ENCODE measurements around the gene ACTG2.

ACTG2 gene

DNA sequence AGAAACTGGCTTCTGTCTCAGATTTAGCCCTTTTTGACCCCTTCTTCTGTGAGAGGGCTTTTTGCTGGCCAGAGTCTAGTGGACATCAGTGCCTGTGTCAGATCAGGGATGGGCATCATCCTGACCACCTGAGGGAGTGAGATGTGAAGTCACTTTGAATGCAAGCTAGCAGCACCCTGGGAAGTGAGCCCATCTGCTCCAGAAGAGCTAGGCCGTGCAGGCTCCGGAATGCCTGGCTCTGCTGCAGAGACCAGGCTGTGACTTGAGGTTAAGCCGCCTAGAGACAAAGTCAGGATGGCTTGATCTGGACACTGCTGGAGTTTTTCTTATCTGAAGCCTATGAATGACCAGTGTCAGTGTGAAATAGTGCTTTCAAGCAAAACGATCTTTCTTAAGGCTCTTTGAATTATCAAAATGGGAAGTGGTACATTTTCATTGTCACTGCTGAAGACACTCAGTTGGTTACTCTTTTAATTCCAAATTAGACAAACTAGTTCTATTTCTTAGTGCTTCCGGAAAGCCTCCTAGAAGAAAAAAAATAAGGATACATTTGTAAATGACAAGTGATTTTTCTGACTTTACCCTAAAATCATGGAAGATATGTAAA, 54.7 kb downstream of the ACTG2 start:
- TF ChIP-seq CTCF (conservative IDR thresholded peaks at IDR 0.05; ENCODE audit: low read depth): no peak
- H3K27ac ChIP-seq: no peak overlapping the region
- POLR2A ChIA-PET (ENCODE audit: low non-redundant PET): no interaction called here
- DNase-seq (ENCODE audit: low spot score): no peak
- CTCF ChIA-PET: no interaction called here

DNA sequence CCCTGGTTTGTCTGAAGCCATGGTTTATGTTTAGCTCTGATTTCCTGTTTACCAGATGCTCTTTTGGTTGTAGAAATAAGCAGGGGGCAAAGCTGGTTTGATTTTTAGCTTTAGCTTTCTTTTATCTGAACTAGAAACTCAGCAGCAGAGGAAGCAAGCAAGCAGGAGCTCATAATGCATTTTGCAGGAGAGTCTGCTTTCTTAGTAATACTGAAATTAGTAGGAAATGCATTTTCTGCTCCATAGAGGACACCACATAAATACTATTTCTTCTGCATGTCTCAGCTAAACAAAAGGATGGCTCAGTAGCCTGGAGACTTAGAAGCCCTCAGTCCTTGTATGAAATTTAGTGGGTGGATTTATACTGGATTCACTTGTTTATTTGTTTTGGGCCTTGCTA, 57.0 kb downstream of the ACTG2 start:
- H3K27ac ChIP-seq: no peak overlapping the region
- ChIA-PET POLR2A (ENCODE audit: low non-redundant PET) (no interaction called here), CTCF (no interaction called here)
- DNase-seq (ENCODE audit: low spot score): no peak
- TF ChIP-seq CTCF (conservative IDR thresholded peaks at IDR 0.05; ENCODE audit: low read depth): no peak

GRCh38 chr2:73952499-73953446, 60.0 kb downstream of the ACTG2 start:
- POLR2A ChIA-PET (ENCODE audit: low non-redundant PET): no interaction called here
- CTCF ChIA-PET: interaction anchor here (0.7 kb wide), 1 partner anchor 35 kb away, joined by 3 read pairs; no protein-coding TSS in a partner anchor
- no peak overlapping the region; the same call in 1 of the 2 replicates for H3K27ac ChIP-seq
- no peak for DNase-seq (ENCODE audit: low spot score)
- TF ChIP-seq CTCF (conservative IDR thresholded peaks at IDR 0.05; ENCODE audit: low read depth): no peak

- DNase-seq (ENCODE audit: low spot score): no peak
- H3K27ac ChIP-seq: no peak overlapping the region
- ChIA-PET CTCF (no interaction called here), POLR2A (ENCODE audit: low non-redundant PET) (interaction anchor here (0.5 kb wide), 1 partner anchor 36 kb away, joined by 7 read pairs; no protein-coding TSS in a partner anchor)
- no peak for TF ChIP-seq CTCF (conservative IDR thresholded peaks at IDR 0.05; ENCODE audit: low read depth)
These were observed 63.5 kb downstream of the ACTG2 start for GRCh38 chr2:73956218-73956865.

DNA sequence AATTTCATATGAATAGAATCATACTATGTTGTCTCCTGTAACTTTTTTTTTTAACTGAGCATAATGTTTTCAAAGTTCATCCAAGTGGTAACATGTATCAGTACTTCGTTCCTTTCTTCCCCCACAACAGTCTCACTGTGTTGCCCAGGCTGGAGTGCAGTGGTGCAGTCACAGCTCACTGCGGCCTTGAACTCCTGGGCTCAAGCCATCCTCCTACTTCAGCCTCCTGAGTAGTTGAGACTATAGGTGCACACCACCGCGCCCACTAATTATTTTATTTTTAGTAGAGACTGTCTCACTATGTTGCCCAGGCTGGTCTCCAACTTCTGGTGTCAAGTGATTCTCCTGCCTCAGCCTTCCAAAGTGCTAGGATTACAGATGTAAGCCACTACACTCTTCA, 68.5 kb downstream of the ACTG2 start:
- H3K27ac ChIP-seq: no peak overlapping the region
- DNase-seq (ENCODE audit: low spot score): no peak
- no peak for TF ChIP-seq CTCF (conservative IDR thresholded peaks at IDR 0.05; ENCODE audit: low read depth)
- ChIA-PET CTCF (no interaction called here), POLR2A (ENCODE audit: low non-redundant PET) (no interaction called here)

- DNase-seq (ENCODE audit: low spot score): no peak
- ChIA-PET CTCF (no interaction called here), POLR2A (ENCODE audit: low non-redundant PET) (no interaction called here)
- H3K27ac ChIP-seq: no peak overlapping the region
- no peak for TF ChIP-seq CTCF (conservative IDR thresholded peaks at IDR 0.05; ENCODE audit: low read depth)
These were observed 69.2 kb downstream of the ACTG2 start for GRCh38 chr2:73961823-73962615.

Measured in RWPE1 (cell line).